ENCODE data around the gene FBXL13.
"Not testable (repeated sequence)": the region's sequence is repeated elsewhere in the genome, so short reads cannot be mapped to it uniquely, and the experiment has no call there.

The FBXL13 gene

GRCh38 chr7:102942868-102943267, 131.7 kb downstream of the FBXL13 start:
- no peak for DNase-seq (ENCODE audit: low read depth in 1 of 2, low spot score in 1 of 2)

- DNase-seq (ENCODE audit: low read depth in 1 of 2, low spot score in 1 of 2): no peak
These were observed 132.3 kb downstream of the FBXL13 start for GRCh38 chr7:102942181-102942866.

DNA sequence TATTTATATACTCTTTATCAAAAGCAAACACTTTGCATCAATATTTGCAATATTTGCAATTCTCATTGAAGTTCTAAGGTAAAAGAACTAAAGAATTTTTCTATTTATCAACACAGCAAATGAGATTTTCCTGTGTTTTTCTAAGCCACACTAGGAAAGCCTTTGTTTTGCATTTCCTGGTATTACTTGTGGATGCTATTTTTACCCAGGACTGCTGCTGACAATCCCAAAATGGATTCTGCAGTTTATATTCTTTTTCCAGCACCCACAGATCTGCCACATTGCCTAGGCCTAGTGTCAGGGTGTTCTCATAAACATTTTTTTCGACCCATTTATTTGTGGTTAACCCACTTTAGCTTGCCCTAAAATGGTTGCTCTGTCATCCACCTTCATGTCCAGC, 135.9 kb downstream of the FBXL13 start:
- DNase-seq (ENCODE audit: low read depth in 1 of 2, low spot score in 1 of 2): no peak

GRCh38 chr7:102935450-102936115, 139.0 kb downstream of the FBXL13 start:
- no peak for DNase-seq (ENCODE audit: low read depth in 1 of 2, low spot score in 1 of 2)

DNA sequence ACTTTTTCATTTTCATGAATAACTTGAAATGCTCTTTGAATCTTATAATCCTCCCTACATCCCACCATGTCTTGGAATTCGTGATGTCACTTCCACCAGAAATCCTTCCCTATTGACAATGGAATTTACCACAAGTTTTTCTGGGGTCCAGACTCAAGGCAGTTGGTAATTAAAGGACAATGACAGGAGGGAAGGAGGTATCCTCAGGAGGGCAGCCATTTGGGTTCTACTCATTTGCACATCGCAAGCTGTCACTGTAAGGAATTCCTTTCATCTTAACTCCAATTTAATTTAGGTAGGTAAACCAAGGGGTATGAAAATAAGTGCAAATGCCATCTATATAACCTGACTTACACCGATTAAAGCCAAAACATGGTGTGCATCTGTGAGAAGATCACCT, 139.9 kb downstream of the FBXL13 start:
- no peak for DNase-seq (ENCODE audit: low read depth in 1 of 2, low spot score in 1 of 2)

DNA sequence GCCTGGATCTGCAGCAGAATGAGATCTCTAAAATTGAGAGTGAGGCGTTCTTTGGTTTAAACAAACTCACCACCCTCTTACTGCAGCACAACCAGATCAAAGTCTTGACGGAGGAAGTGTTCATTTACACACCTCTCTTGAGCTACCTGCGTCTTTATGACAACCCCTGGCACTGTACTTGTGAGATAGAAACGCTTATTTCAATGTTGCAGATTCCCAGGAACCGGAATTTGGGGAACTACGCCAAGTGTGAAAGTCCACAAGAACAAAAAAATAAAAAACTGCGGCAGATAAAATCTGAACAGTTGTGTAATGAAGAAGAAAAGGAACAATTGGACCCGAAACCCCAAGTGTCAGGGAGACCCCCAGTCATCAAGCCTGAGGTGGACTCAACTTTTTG, 140.4 kb downstream of the FBXL13 start:
- DNase-seq (ENCODE audit: low read depth in 1 of 2, low spot score in 1 of 2): no peak

DNA sequence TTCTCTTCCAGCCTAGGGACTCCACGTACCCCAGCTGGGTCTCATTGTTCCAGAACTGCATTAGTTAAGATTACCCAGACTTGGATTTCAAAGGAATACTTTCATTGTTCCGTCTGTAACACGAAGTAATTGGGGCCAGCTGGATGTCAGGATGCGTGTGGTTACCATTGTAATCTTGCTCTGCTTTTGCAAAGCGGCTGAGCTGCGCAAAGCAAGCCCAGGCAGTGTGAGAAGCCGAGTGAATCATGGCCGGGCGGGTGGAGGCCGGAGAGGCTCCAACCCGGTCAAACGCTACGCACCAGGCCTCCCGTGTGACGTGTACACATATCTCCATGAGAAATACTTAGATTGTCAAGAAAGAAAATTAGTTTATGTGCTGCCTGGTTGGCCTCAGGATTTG, 140.8 kb downstream of the FBXL13 start:
- DNase-seq (ENCODE audit: low read depth in 1 of 2, low spot score in 1 of 2): no peak

DNA sequence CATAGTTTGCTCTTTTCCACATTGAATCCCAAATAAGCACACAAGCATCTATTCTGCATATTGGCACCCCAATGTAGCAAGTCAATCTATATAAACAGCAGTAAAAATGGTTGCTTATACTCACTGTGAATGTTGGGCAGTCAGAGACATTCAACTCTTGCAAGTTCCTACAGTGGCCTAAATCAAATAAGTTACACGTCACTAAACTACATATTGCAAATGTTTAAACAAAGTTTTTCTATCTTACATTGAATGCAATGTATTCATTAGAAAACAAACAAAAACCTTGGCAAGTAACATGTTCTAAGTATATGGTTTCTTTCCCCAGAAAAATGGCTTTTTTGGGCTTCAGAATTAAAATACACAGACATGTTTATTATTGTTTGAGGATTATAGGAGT, 142.8 kb downstream of the FBXL13 start:
- DNase-seq (ENCODE audit: low read depth in 1 of 2, low spot score in 1 of 2): no peak

- DNase-seq (ENCODE audit: low read depth in 1 of 2, low spot score in 1 of 2): no peak
These were observed 147.2 kb downstream of the FBXL13 start for GRCh38 chr7:102927312-102927933.

DNA sequence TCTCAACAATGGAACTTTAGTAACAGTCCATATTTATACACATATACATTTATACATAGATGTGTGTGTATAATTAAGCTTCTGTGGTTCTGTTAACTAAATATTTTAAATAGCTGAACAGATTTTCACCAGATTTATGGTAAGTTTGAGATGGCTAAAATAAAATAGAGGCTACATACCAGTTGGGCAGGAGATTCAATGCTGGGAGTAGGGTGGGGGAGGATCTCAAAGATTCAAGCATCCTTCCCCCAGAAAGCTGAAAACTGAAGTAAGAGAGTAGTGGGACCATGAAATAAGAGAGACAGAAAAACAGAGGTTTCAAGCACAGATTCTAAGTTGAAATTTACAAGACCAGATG, 147.8 kb downstream of the FBXL13 start:
- no peak for DNase-seq (ENCODE audit: low read depth in 1 of 2, low spot score in 1 of 2)

- no peak for DNase-seq (ENCODE audit: low read depth in 1 of 2, low spot score in 1 of 2)
These were observed 148.4 kb downstream of the FBXL13 start for GRCh38 chr7:102925976-102926782.

DNA sequence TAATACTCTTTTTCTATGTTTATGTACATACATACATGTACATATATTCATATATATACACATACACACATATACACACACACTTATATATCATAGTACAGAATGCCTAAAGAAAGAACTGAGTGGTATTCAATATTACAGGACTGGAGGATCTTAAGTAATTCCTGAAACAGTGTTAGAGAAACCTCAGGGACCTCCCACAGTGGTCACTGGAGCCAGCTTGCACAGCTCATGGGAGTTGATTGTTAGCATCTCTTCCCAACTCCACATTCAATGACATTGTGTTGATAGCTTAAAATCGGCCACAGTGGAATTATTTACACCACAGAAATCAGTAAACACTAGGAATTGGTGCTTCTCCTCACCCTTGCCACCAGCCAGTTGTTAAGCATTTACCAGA, 155.8 kb downstream of the FBXL13 start:
- no peak for DNase-seq (ENCODE audit: low read depth in 1 of 2, low spot score in 1 of 2)

DNA sequence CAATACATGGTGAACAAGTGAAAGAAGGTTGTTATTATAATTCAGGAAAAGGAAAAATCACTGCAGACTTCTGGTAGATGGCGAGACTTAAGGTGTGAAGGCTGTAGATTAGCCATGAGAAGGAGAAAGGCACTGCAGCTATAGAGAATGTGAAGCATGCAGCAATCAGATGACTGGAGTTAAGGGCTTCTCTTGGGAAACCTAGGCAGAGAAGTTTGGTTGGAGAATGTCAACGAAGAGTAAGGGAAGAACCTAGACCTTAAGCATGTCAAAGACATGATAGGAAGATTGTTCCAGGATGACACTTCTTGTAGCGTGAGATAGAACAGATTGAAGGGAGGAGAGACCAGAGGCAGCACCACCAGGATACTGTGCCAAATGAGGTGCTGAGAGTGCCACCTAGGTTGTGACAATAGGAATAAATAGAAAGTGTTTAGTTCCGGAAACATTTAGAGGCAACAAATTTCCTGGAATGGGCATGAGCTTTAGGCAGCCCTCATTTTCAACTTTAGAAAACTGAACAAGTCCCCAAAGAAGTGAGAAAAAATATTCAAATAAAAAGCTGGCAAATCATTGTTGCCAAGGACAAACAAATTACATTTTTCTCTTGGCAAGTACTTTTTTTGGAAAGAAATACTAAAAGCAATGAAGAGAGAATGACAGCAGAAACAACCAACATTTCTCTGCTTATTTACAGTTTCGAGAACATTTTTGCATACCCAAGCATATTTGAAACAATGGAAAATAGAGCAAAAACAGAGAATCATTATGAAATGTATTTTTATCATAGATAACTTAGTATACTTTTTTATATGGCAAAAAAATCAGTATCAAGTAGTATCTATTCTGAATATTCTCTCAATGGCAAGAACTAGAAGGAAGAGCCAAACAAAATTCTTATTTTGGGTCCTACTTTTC, 156.9 kb downstream of the FBXL13 start:
- no peak for DNase-seq (ENCODE audit: low read depth in 1 of 2, low spot score in 1 of 2)

DNA sequence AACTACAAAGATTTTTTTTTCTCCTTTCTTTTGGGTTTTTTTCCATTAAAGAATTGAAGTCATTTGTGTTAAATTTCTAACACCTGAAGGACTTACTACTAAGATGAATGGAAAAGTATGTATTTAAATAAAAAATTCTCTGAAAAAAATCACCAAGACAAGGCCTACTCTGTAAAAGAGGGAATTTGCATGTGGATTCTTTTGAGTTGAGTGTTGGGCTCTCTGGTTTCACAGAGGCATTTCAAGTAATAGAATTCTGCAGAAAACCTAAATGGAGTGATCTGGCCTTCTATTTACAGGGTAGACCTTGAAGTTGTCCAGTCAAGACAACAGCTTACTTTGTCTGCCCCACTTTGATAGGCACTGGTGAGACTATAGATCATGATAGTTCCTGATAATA, 157.7 kb downstream of the FBXL13 start:
- DNase-seq (ENCODE audit: low read depth in 1 of 2, low spot score in 1 of 2): no peak

DNA sequence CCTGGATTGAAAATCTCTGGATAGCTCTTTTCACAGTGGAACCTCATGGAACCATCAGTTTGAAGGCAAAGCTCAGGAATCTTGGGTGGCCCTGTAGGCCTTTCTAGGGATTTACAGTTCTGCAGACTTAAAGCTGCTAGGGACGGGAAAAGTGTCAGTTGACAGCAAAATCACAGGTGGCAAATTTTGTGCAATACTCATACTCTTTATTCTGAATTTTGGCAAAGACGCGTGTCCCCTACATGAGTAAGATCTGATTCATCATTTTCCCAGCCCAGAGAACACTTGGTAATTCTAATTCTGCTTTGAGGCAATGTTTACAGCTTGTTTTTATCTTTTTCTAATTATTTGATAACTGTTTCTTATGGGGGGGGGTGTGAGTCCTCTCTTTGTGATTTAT, 158.2 kb downstream of the FBXL13 start:
- DNase-seq (ENCODE audit: low read depth in 1 of 2, low spot score in 1 of 2): no peak

- no peak for DNase-seq (ENCODE audit: low read depth in 1 of 2, low spot score in 1 of 2)
These were observed 160.0 kb downstream of the FBXL13 start for GRCh38 chr7:102914585-102914984.

- no peak for DNase-seq (ENCODE audit: low read depth in 1 of 2, low spot score in 1 of 2)
These were observed 160.8 kb downstream of the FBXL13 start for GRCh38 chr7:102913826-102914225.

GRCh38 chr7:102912742-102913141, 161.9 kb downstream of the FBXL13 start, which contains the start of gene LRRC17:
LRRC17 (plus strand) TSS chr7:102913000; CDS start chr7:102933914, 20,914 bp downstream.
- DNase-seq (ENCODE audit: low read depth in 1 of 2, low spot score in 1 of 2): no peak

GRCh38 chr7:102908676-102909075, 165.9 kb downstream of the FBXL13 start:
- DNase-seq (ENCODE audit: low read depth in 1 of 2, low spot score in 1 of 2): no peak

GRCh38 chr7:102903576-102903975, 171.0 kb downstream of the FBXL13 start:
- DNase-seq (ENCODE audit: low read depth in 1 of 2, low spot score in 1 of 2): not testable (repeated sequence)

DNA sequence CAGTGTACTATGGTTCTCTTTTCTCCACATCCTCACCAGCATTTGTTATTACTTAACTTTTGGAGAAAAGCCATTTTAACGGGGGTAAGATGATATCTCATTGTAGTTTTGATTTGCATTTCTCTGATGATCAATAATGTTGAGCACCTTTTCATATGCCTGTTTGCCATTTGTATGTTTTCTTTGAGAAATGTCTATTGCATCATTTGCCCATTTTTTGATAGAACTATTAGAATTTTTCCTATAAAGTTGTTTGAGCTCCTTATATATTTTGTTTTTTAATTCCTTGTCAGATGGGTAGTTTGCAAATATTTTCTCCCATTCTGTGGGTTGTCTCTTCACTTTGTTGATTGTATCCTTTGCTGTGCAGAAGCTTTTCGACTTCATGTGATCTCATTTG, 172.5 kb downstream of the FBXL13 start:
- DNase-seq (ENCODE audit: low read depth in 1 of 2, low spot score in 1 of 2): not testable (repeated sequence)
